ENCODE results near the gene SWI5. TPM values are rescaled to one million over a fixed set of nuclear protein-coding genes. Genes with fewer than 3 reads are reported as not detected.

SWI5 gene
- total and polyA plus RNA-seq, 12 donors = 13.9 to 46.3 (median 20.8) TPM

- Histone ChIP-seq H3K9me3 (no peaks in the 10 kb centered on the region), H3K4me3 (no peak overlapping the region), H3K4me1 (peaks cover 2 to 20% (median 13%) of the 10 kb centered on the region in 9 donors), H3K27me3 (peaks cover 0 to 31% (median 8%) of the 10 kb centered on the region in 7 donors), H3K27ac (no peak overlapping the region), H3K36me3 (peaks cover 0 to 22% (median 7%) of the 10 kb centered on the region in 9 donors)
- intact Hi-C loops (cut with DNase I) = no loop called here
- DNase-seq = no peak
- 91 to 92% methylated on average over 25 of the region's 25 CpGs for whole genome bisulfite sequencing, 2 donors
- no peak for TF ChIP-seq CTCF (IDR thresholded peaks at IDR 0.05)
- no peak for ATAC-seq
Observed at GRCh38 chr9:128252317-128253139, 23.5 kb upstream of the SWI5 start.

GRCh38 chr9:128253140-128253990 is 22.7 kb upstream of the SWI5 start:
- no peak for DNase-seq
- intact Hi-C loops (cut with DNase I) = no loop called here
- peaks cover 0 to 31% (median 8%) of the 10 kb centered on the region in 7 donors for H3K27me3 ChIP-seq
- 92 to 93% methylated on average over 31 of the region's 31 CpGs for WGBS, 2 donors
- peaks cover 2 to 20% (median 13%) of the 10 kb centered on the region in 9 donors for H3K4me1 ChIP-seq
- H3K4me3 ChIP-seq = no peak overlapping the region
- H3K9me3 ChIP-seq = no peaks in the 10 kb centered on the region
- H3K27ac ChIP-seq = no peak overlapping the region
- TF ChIP-seq CTCF (IDR thresholded peaks at IDR 0.05) = no peak
- H3K36me3 ChIP-seq = peaks cover 0 to 30% (median 16%) of the 10 kb centered on the region in 9 donors
- no peak for ATAC-seq

- 93 to 94% methylated on average over 7 of the region's 7 CpGs for WGBS, 2 donors
- H3K4me3 ChIP-seq = no peak overlapping the region
- ATAC-seq = no peak
- H3K27ac ChIP-seq = no peak overlapping the region
- peaks cover 0 to 31% (median 8%) of the 10 kb centered on the region in 7 donors for H3K27me3 ChIP-seq
- DNase-seq = no peak
- TF ChIP-seq CTCF (IDR thresholded peaks at IDR 0.05) = no peak
- intact Hi-C loops (cut with DNase I) = no loop called here
- H3K36me3 ChIP-seq = peaks cover 0 to 36% (median 21%) of the 10 kb centered on the region in 9 donors
- H3K9me3 ChIP-seq = no peaks in the 10 kb centered on the region
- H3K4me1 ChIP-seq = peaks cover 2 to 20% (median 13%) of the 10 kb centered on the region in 9 donors
Observed at GRCh38 chr9:128253991-128254346, 22.1 kb upstream of the SWI5 start.

GRCh38 chr9:128254362-128254761 is 21.7 kb upstream of the SWI5 start:
- H3K27ac ChIP-seq = no peak overlapping the region
- H3K4me1 ChIP-seq = peaks cover 2 to 20% (median 13%) of the 10 kb centered on the region in 9 donors
- no peak overlapping the region for H3K4me3 ChIP-seq
- TF ChIP-seq CTCF (IDR thresholded peaks at IDR 0.05) = no peak
- WGBS, 2 donors = 93% methylated on average over 19 to 20 of the region's 20 CpGs
- DNase-seq (no peak), ATAC-seq (no peak)
- H3K27me3 ChIP-seq = peaks cover 0 to 31% (median 8%) of the 10 kb centered on the region in 7 donors
- intact Hi-C loops (cut with DNase I) = no loop called here
- peaks cover 0 to 40% (median 24%) of the 10 kb centered on the region in 9 donors for H3K36me3 ChIP-seq
- H3K9me3 ChIP-seq = no peaks in the 10 kb centered on the region

Data from heart right ventricle (tissue), 16 donors.